Neural progenitor cell (in vitro differentiated cells): Measurements from ENCODE around the gene HSPA4L.

Source experiments
- EZH2 ChIP-seq: fragments of 200-600 bp; sonication (generic); IDR thresholded peaks from 2 replicates; pipeline ENCODE4 v1.6.1; 2017; ENCODE audit warnings: antibody characterized with exemption, mild to moderate bottlenecking, moderate library complexity
- TF ChIP-seq, protein P1 (sequence below): fragments of 200-600 bp; sonication (generic); IDR thresholded peaks from 2 replicates; pipeline ENCODE4 v1.5.1; 2017; ENCODE audit warnings: antibody characterized with exemption, mild to moderate bottlenecking

DNA sequence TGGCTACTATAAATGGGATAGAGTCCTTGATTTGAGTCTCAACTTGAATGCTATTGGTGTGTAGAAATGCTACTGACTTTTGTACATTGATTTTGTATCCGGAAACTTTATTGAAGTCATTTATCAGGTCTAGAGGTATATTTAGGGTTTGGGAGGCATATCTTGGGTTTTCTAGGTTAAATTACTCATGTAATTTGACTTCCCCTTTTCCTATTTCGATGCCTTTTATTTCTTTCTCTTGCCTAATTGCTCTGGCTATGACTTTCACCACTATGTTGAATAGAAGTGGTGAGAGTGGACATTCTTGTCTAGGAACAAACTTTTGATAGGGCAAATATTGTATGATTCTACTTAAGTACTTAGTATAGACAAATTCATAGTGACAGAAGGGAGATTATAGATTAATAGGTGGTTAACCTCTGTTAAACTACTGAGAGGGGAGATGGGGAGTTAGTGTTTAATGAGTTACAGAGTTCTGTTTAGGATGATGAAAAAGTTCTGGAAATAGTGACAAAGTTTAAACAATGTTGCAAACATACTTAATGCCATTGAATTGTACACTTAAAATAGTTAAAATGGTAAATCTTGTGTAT is 22.8 kb upstream of the HSPA4L start:
- TF ChIP-seq EZH2, result no peak
- TF ChIP-seq, protein P1, sequence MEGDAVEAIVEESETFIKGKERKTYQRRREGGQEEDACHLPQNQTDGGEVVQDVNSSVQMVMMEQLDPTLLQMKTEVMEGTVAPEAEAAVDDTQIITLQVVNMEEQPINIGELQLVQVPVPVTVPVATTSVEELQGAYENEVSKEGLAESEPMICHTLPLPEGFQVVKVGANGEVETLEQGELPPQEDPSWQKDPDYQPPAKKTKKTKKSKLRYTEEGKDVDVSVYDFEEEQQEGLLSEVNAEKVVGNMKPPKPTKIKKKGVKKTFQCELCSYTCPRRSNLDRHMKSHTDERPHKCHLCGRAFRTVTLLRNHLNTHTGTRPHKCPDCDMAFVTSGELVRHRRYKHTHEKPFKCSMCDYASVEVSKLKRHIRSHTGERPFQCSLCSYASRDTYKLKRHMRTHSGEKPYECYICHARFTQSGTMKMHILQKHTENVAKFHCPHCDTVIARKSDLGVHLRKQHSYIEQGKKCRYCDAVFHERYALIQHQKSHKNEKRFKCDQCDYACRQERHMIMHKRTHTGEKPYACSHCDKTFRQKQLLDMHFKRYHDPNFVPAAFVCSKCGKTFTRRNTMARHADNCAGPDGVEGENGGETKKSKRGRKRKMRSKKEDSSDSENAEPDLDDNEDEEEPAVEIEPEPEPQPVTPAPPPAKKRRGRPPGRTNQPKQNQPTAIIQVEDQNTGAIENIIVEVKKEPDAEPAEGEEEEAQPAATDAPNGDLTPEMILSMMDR, result no peak
